IPS-NIHi7 (cell line): Measurements from ENCODE around the gene CD274.
"Not testable (repeated sequence)": the region's sequence is repeated elsewhere in the genome, so short reads cannot be mapped to it uniquely, and the experiment has no call there.

Experiments
- DNase-seq: peaks from one replicate; pipeline ENCODE4 v3.0.0; 2012; ENCODE audit warnings: mixed read lengths; ENCODE audit errors: extremely low spot score

The CD274 gene

GRCh38 chr9:5450359-5451091 is at the start of gene CD274:
Gene CD274 (plus strand): TSS chr9:5450542. CDS start chr9:5456114, 5,572 bp downstream.
- DNase-seq = peak; percentile 88

- DNase-seq = no peak
Measured at GRCh38 chr9:5402217-5402616, 48.1 kb upstream of the CD274 start.

DNA sequence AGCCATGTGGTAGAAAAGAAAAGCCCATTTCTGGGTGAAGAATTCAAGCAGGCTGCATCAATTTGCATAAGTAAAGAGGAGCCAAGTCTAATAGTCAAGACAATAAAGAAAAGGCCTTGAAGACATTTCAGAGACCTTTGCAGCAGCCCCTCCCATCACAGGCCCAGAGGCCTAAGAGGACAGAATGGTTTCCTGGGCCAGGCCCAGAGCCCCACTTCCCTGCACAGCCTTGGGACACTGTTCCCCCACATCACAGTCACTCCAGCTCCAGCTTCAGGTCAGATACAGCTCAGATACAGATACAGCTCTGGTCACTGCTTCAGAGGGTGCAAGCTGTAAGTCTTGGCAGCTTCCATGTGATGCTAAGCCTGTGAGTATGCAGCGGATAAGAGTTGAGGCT is 41.7 kb upstream of the CD274 start:
- DNase-seq = no peak

GRCh38 chr9:5416953-5417352 is 33.4 kb upstream of the CD274 start:
- no peak for DNase-seq

DNA sequence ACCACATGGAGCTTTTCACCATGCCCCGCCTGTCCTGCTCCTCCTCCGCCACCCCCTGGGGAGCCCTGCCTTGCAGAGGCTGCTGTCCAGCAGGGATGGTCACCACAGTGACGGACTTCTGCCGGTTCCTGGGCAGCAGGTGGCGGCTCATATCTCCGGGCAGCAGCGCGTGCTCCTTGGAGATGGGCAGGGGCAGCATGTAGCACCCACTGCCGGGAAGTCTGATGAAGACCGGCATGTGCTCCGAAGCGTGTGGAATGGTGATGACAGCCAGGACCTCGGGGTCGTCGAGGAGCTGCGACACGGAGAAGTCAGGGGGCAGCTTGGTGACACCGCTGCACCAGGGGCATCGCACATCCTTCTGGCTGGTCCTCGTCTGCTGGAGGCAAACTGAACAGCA is 31.9 kb upstream of the CD274 start:
- DNase-seq = no peak

- DNase-seq = no peak
Measured at GRCh38 chr9:5419987-5420386, 30.4 kb upstream of the CD274 start.

- no peak for DNase-seq
Measured at GRCh38 chr9:5421163-5421562, 29.2 kb upstream of the CD274 start.

GRCh38 chr9:5422276-5422675 is 28.1 kb upstream of the CD274 start:
- DNase-seq = no peak

DNA sequence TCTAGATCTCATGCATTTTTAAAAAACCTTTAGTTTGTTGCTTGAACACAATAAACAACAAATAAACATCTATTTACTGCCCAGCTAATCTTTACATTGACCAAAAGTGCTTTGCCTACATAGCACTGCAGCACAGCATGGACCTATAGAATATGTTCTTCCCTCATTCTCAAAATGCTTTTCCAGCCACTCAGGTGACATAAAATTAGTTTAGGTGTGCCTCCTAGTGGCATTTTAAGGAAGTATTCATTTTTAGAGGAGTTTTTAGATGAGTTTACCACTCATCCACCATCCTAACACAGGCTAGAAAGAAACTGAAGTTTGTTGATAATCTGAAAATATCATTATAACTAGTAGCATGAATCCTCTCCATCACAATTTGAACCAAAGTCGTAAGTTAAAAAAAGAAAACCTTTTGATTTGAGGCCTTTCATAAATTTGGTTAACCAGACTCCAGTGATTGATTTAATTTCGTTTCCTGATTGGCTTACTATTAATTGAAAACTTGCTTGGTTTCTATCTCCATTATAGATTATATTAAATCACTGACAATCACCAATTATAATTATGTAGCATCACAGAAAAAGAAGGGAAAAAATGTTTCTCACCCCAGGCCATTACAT is 25.2 kb upstream of the CD274 start:
- DNase-seq = peak; percentile 35

- DNase-seq = no peak
Measured at GRCh38 chr9:5427005-5427404, 23.3 kb upstream of the CD274 start.

DNA sequence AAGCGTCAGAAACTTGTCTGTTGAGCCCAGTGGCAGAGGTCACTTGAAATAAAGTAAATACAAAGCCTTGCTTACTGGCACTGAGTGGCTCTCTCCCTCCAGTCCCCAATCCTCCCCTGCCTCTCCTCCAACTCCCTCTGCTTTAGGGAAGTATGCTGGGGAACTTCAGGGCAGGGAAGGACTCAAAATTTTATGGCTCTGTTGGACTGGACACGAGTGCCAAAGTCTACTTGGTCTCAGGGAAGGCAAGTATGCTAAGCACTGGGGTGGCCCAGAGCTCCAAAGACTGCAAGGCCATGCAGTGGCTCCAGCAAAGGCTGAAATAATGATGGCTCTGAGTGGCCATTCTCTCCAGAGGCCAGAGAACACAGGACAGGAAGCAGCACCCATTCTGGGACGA is 22.2 kb upstream of the CD274 start:
- no peak for DNase-seq

GRCh38 chr9:5428794-5429528 is 21.4 kb upstream of the CD274 start:
- no peak for DNase-seq

- DNase-seq = no peak
Measured at GRCh38 chr9:5429873-5430564, 20.3 kb upstream of the CD274 start.

DNA sequence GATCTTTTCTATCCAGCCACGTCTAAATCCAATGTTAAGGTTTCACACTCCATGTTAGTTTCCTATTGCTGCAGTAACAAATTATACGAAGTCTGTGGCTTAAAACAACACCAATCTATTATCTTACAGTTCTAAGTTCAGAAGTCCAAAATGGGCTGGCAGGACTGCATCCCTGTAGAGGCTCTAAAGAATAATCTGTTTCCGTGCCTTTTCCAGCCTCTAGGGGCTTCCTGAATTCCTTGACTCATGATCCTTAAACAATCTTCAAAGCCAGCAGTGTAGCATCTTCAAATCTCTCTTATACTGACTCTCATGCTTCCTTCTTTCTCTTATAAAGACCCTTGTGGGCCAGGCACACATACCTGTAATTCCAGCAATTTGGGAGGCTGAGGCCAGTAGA is 19.4 kb upstream of the CD274 start:
- DNase-seq = no peak

- not testable (repeated sequence) for DNase-seq
Measured at GRCh38 chr9:5432890-5433289, 17.5 kb upstream of the CD274 start.

- DNase-seq = not testable (repeated sequence)
Measured at GRCh38 chr9:5433328-5433727, 17.0 kb upstream of the CD274 start.

DNA sequence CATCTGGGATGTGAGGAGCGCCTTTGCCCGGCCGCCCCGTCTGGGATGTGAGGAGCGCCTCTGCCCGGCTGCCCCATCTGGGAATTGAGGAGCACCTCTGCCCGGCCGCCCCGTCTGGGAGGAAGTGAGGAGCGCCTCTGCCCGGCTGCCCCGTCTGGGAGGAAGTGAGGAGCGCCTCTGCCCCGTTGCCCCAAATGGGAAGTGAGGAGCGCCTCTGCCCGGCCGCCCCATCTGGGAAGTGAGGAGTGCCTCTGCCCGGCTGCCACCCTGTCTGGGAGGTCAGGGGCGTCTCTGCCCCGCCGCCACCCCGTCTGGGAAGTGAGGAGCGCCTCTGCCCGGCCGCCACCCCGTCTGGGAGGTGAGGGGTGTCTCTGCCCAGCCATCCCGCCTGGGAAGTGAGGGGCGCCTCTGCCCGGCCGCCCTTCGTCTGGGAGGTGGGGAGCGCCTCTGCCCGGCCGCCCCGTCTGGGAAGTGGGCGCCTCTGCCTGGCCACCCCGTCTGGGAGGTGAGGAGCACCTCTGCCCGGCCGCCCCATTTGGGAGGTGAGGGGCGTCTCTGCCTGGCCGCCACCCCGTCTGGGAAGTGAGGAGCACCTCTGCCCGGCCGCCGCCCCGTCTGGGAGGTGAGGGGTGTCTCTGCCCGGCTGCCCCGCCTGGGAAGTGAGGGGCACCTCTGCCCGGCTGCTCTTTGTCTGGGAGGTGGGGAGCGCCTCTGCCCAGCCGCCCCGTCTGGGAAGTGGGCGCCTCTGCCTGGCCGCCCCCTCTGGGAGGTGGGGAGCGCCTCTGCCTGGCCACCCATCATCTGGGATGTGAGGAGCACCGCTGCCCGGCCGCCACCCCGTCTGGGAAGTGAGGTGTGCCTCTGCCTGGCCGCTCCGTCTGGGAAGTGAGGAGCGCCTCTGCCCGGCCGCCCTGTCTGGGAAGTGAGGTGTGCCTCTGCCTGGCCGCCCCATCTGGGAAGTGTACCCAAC is 16.2 kb upstream of the CD274 start:
- DNase-seq = not testable (repeated sequence)

- DNase-seq = no peak
Measured at GRCh38 chr9:5435912-5436311, 14.4 kb upstream of the CD274 start.

DNA sequence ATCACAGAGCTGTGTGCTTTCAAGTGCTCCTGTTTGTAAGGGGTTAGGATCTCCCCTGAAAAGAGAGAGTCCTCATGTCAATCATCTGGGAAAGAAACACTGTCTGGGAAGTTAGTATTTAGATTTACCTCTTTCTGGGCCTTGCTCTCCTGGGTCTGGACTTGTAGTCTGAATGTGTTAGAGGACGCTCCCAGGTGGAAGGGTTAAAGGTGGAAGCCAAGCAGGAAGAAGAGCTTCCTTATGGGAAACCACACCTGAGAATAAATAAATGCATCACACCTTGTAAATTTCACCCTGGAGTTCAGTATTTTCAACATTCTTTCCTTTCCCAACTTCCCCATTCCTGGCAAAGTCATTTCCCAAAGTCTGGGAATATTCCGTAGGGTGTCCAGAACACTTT is 13.9 kb upstream of the CD274 start:
- no peak for DNase-seq

DNA sequence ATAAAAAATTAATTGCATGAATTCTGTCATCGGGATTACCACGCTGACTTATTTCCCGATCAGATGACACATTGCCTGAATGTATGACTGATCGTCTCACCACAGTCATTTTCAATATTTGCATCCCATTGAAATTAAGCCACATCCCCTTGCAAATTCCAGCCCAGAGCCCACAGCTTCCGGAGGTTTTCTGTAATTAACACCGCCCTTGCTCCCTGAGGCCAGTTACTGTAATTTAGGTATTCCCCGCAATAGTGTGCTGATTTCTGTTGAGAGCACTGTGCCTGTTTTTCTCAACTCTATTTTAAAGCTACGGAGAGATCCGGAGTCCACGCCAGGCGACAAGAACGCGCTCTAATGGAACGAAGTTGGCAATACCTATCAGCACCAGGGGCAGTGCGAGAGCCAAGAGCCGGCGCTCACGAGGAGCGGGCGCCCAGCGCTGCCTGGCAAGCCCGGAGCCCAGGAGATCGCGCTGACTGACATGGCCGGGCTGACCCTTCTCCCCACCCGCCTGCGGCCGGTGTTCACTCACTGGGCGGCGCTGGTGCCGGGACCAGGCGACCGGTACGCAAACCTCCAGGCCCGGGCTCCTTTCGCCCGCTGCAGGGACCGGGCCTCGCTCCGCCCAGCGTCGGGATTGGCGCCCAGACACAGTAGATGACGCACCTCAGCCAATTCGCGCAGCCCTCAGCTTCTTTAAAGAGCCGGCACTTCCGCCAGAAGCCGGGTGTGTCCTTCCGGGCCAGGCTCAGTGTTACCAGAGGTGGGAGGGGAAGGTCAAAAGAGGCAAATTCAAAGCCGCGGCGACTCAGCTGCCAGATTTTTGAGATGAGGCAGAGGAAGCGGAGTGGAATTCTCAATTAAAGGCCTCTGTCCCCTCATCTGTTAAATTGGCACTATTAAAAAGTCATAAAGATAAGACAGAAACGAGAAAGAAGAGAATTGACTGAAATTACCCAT is 12.8 kb upstream of the CD274 start, which contains the start of gene PLGRKT:
PLGRKT (minus strand) TSS at position 672 of the 963 bp plus-strand sequence. CDS start 5,948 bp downstream, outside the sequence.
- peak; percentile 91 for DNase-seq
